GM19240 (cell line): Measurements from ENCODE around the gene NECTIN4.
"Not testable (repeated sequence)": the region's sequence is repeated elsewhere in the genome, so short reads cannot be mapped to it uniquely, and the experiment has no call there.

Experiments
- DNase-seq: peaks from one replicate; pipeline ENCODE4 v3.0.0; 2011; ENCODE audit warnings: low spot score; ENCODE audit not compliant: insufficient read length

NECTIN4 gene

GRCh38 chr1:161082996-161083747 lies 6.2 kb downstream of the NECTIN4 start:
- DNase-seq, result no peak

GRCh38 chr1:161082483-161082882 lies 6.9 kb downstream of the NECTIN4 start:
- DNase-seq, result no peak

- no peak for DNase-seq
Measured at GRCh38 chr1:161081519-161081918, 7.8 kb downstream of the NECTIN4 start.

GRCh38 chr1:161080441-161081405 lies 8.6 kb downstream of the NECTIN4 start:
- no peak for DNase-seq

GRCh38 chr1:161079436-161080110 lies 9.8 kb downstream of the NECTIN4 start:
- DNase-seq, result no peak

GRCh38 chr1:161077426-161077825 lies 11.9 kb downstream of the NECTIN4 start:
- DNase-seq, result no peak

GRCh38 chr1:161076410-161076809 lies 12.9 kb downstream of the NECTIN4 start:
- DNase-seq, result no peak

- no peak for DNase-seq
Measured at GRCh38 chr1:161074676-161075368, 14.5 kb downstream of the NECTIN4 start.

GRCh38 chr1:161073474-161074121 lies 15.8 kb downstream of the NECTIN4 start:
- DNase-seq, result no peak

GRCh38 chr1:161072751-161073449 lies 16.5 kb downstream of the NECTIN4 start:
- DNase-seq, result no peak

GRCh38 chr1:161071886-161072371 lies 17.4 kb downstream of the NECTIN4 start:
- peak; percentile 65 for DNase-seq

- DNase-seq, result no peak
Measured at GRCh38 chr1:161070761-161071160, 18.6 kb downstream of the NECTIN4 start.

GRCh38 chr1:161069731-161070270 lies 19.6 kb downstream of the NECTIN4 start, which contains the start of gene ARHGAP30:
Gene ARHGAP30 (minus strand): TSS chr1:161069891. CDS start chr1:161069624, 267 bp downstream.
- peak; percentile 99 for DNase-seq

- no peak for DNase-seq
Measured at GRCh38 chr1:161069241-161069640, 20.1 kb downstream of the NECTIN4 start.

GRCh38 chr1:161068306-161069234 lies 20.8 kb downstream of the NECTIN4 start:
- DNase-seq, result peak; percentile 70

GRCh38 chr1:161066694-161067093 lies 22.7 kb downstream of the NECTIN4 start:
- no peak for DNase-seq

GRCh38 chr1:161065681-161066080 lies 23.7 kb downstream of the NECTIN4 start:
- DNase-seq, result not testable (repeated sequence)

GRCh38 chr1:161063936-161064335 lies 25.4 kb downstream of the NECTIN4 start:
- not testable (repeated sequence) for DNase-seq
